Astrocyte of the cerebellum (primary cell): Measurements from ENCODE around the gene NEURL3.

Experiments
- DNase-seq: peaks from one replicate; pipeline ENCODE4 v3.0.0-alpha.2; 2011; ENCODE audit warnings: low read depth
- H3K4me3 ChIP-seq: 2 replicates; pipeline ENCODE4 v1.5.1; 2011; ENCODE audit warnings: mild to moderate bottlenecking, low read depth, low read length, moderate library complexity
- in situ Hi-C: cut with HindIII; loops from 2 replicates; pipeline ENCODE4 v1.10.0; 2017; ENCODE audit warnings: low sequenced_read_pairs
- TF ChIP-seq, protein P1 (sequence below): IDR thresholded peaks from 2 replicates; pipeline ENCODE4 v1.5.1; 2012; ENCODE audit warnings: low read length, low read depth, moderate library complexity, mild to moderate bottlenecking; ENCODE audit errors: missing control alignments

The NEURL3 gene

GRCh38 chr2:96495982-96496629 is 9.1 kb downstream of the NEURL3 start:
- TF ChIP-seq, protein P1, sequence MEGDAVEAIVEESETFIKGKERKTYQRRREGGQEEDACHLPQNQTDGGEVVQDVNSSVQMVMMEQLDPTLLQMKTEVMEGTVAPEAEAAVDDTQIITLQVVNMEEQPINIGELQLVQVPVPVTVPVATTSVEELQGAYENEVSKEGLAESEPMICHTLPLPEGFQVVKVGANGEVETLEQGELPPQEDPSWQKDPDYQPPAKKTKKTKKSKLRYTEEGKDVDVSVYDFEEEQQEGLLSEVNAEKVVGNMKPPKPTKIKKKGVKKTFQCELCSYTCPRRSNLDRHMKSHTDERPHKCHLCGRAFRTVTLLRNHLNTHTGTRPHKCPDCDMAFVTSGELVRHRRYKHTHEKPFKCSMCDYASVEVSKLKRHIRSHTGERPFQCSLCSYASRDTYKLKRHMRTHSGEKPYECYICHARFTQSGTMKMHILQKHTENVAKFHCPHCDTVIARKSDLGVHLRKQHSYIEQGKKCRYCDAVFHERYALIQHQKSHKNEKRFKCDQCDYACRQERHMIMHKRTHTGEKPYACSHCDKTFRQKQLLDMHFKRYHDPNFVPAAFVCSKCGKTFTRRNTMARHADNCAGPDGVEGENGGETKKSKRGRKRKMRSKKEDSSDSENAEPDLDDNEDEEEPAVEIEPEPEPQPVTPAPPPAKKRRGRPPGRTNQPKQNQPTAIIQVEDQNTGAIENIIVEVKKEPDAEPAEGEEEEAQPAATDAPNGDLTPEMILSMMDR, result no peak
- no peak overlapping the region for H3K4me3 ChIP-seq
- in situ Hi-C loops, result no loop called here
- DNase-seq, result no peak

DNA sequence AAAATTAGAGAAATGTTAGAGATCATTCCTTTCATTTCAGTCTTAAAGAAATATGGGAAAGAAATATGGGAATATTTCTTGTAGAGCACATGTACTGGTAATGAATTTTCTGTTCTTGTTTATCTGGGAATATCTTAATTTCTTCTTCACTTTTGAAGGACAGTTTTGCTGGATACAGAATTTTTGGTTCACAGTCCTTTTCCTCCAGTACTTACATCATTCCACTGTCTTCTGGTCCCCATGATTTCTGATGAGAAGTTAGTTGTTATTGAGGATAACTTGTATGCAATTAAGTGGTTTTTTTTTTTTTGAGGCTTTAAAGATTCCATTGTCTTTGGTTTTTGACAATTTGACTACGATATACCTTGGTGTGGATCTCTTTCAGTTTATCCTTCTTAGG is 11.0 kb downstream of the NEURL3 start:
- DNase-seq, result no peak
- in situ Hi-C loops, result no loop called here
- TF ChIP-seq, protein P1, result no peak
- H3K4me3 ChIP-seq, result no peak overlapping the region

GRCh38 chr2:96493072-96493471 is 12.1 kb downstream of the NEURL3 start:
- in situ Hi-C loops, result no loop called here
- TF ChIP-seq, protein P1, result no peak
- no peak overlapping the region for H3K4me3 ChIP-seq
- no peak for DNase-seq

- in situ Hi-C loops, result no loop called here
- TF ChIP-seq, protein P1, result no peak
- DNase-seq, result no peak
Measured at GRCh38 chr2:96491860-96492497, 13.2 kb downstream of the NEURL3 start.

DNA sequence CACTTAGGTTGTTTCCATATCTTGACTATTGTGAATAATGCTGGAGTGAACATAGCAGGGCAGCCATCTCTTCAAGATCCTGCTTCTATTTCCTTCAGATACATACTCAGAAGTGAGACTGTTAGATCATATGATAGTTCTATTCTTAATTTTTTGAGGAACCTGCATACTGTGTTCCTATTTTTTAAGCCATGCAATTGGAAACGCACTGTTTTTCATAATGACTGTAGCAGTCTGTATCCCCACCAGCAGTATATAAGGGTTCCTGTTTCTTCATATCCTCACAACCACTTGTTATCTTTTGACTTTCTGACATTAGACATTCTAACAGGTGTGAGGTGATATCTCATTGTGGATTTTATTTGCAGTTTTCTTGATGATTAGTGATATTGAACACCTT is 15.5 kb downstream of the NEURL3 start:
- in situ Hi-C loops, result no loop called here
- no peak for DNase-seq
- H3K4me3 ChIP-seq, result no peak overlapping the region
- TF ChIP-seq, protein P1, result no peak

More at GRCh38 chr2:96491860-96492497, 13.2 kb downstream of the NEURL3 start:
- no peak overlapping the region for H3K4me3 ChIP-seq

DNA sequence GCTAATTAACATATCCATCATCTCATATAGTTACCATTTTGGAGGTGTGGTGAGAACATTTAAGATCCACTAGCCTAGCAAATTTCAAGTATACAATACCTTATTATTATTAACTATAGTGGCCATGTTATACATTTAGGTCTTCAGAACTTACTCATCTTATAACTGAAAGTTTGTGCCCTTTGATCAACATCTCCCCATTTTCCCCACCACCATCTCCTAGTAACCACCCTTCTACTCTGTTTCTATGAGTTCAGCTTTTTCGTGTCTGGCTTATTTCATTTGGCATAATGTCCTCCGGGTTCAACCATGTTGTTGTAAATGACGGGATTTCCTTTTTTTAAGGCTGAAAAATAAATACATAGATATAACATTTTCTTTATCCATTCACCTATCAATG is 15.9 kb downstream of the NEURL3 start:
- H3K4me3 ChIP-seq, result no peak overlapping the region
- no peak for DNase-seq
- TF ChIP-seq, protein P1, result no peak
- in situ Hi-C loops, result no loop called here
